Measurements from ENCODE around the gene FBXO17.

GRCh38 chr19:39008137-39008536 lies 32.6 kb upstream of the FBXO17 start:
- TF ChIP-seq, protein P1, sequence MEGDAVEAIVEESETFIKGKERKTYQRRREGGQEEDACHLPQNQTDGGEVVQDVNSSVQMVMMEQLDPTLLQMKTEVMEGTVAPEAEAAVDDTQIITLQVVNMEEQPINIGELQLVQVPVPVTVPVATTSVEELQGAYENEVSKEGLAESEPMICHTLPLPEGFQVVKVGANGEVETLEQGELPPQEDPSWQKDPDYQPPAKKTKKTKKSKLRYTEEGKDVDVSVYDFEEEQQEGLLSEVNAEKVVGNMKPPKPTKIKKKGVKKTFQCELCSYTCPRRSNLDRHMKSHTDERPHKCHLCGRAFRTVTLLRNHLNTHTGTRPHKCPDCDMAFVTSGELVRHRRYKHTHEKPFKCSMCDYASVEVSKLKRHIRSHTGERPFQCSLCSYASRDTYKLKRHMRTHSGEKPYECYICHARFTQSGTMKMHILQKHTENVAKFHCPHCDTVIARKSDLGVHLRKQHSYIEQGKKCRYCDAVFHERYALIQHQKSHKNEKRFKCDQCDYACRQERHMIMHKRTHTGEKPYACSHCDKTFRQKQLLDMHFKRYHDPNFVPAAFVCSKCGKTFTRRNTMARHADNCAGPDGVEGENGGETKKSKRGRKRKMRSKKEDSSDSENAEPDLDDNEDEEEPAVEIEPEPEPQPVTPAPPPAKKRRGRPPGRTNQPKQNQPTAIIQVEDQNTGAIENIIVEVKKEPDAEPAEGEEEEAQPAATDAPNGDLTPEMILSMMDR (conservative IDR thresholded peaks at IDR 0.05; ENCODE audit: low read length) = no peak
- TF ChIP-seq EZH2phosphoT487 (IDR thresholded peaks at IDR 0.05; ENCODE audit: borderline replicate concordance) = no peak
